K562 (cell line): ENCODE measurements around the gene ZNF189. TPM values are rescaled to one million over a fixed set of nuclear protein-coding genes. Genes with fewer than 3 reads are reported as not detected.
A peak's percentile ranks its signal among the peaks of the same experiment; 100 is the strongest.

Experiments
- ATAC-seq: fragments of 200-7000 bp; cut with Tn5 transposase; 3 replicates; pipeline ENCODE4 v1.9.1; 2020; ENCODE audit warnings: moderate library complexity
- BruUV-seq: library from RNA; stranded (reverse); fragments of 400-500 nt; replicated peaks from 2 replicates; lab custom pipeline; 2021; lab: Mats Ljungman, UMichigan
- CTCF ChIA-PET: fragments of 300-600 bp; formaldehyde crosslinking; extraction: SDS; loops from one replicate; lab custom pipeline; 2021; ENCODE audit warnings: low intra/inter-chr PET ratio; lab: Yijun Ruan, JAX
- POLR2A ChIA-PET: fragments of 300-600, 350-650 bp; sonication (Branson Sonifier 250); formaldehyde crosslinking; extraction: SDS; loops from one replicate; lab custom pipeline; 2021; ENCODE audit warnings: antibody characterized with exemption, inconsistent platforms; lab: Yijun Ruan, JAX
- DNase-seq, 4 experiments: peaks; one replicate each; pipeline versions ENCODE4 v3.0.0 to v3.0.0-alpha.2; 2011 to 2018; ENCODE audit warnings: low spot score in 3 of 4, mixed read lengths in 3 of 4; ENCODE audit errors: extremely low read depth in 1 of 4
- FAIRE-seq: peaks from 2 replicates; lab custom pipeline; 2011; peaks lifted over from hg19 to GRCh38; lab: Jason Lieb, UNC
- H2AFZ ChIP-seq: 2 replicates; pipeline ENCODE4 v1.6.0; 2011; ENCODE audit warnings: low read depth, low read length, control low read depth, inconsistent platforms
- H3K27ac ChIP-seq: fragments of 200-600 bp; 3 replicates; pipeline ENCODE4 v1.8.0; 2011; ENCODE audit warnings: low read depth, mild to moderate bottlenecking, control low read depth, inconsistent platforms, low read length, moderate library complexity, mixed read lengths; ENCODE audit errors: extremely low read depth
- H3K27me3 ChIP-seq, 2 experiments: fragments of 300-600 bp in 1 of 2; 2 replicates in 1 of 2; 3 replicates in 1 of 2; pipeline versions ENCODE4 v1.6.0 to v1.8.0; 2011; ENCODE audit warnings: inconsistent platforms in 2 of 2, low read length in 2 of 2, mild to moderate bottlenecking in 1 of 2, mixed read lengths in 1 of 2, moderate library complexity in 1 of 2; ENCODE audit not compliant: control insufficient read depth in 2 of 2, insufficient read depth in 2 of 2
- H3K36me3 ChIP-seq: fragments of 300-600 bp; 3 replicates; pipeline ENCODE4 v1.8.0; 2011; ENCODE audit warnings: mild to moderate bottlenecking, low read length, inconsistent platforms; ENCODE audit not compliant: control insufficient read depth, insufficient read depth
- H3K4me1 ChIP-seq, 2 experiments: fragments of 200-600 bp in 1 of 2; replicated peaks in 1 of 2; 2 replicates in 1 of 2; 3 replicates in 1 of 2; pipeline versions ENCODE4 v1.5.1 to v1.8.0; 2011; ENCODE audit warnings: inconsistent platforms in 2 of 2, low read length in 2 of 2, mild to moderate bottlenecking in 1 of 2, mixed read lengths in 1 of 2, moderate library complexity in 1 of 2; ENCODE audit not compliant: control insufficient read depth in 2 of 2, insufficient read depth in 2 of 2
- H3K4me2 ChIP-seq: 2 replicates; pipeline ENCODE4 v1.6.1; 2011; ENCODE audit warnings: low read length, control low read depth, inconsistent platforms, mixed read lengths; ENCODE audit not compliant: insufficient read depth
- H3K4me3 ChIP-seq: fragments of 200-600 bp; sonication (generic), shearing (Covaris generic); 2 replicates; pipeline ENCODE4 v1.5.1; 2016; ENCODE audit warnings: control low read depth, inconsistent platforms
- H3K79me2 ChIP-seq: fragments of 200-600 bp; 3 replicates; pipeline ENCODE4 v1.8.0; 2011; ENCODE audit warnings: low read length, inconsistent platforms; ENCODE audit not compliant: control insufficient read depth, insufficient read depth
- H3K9ac ChIP-seq, 2 experiments: 2 replicates each; pipeline versions ENCODE4 v1.6.0 to v1.6.1; 2011; ENCODE audit warnings: low read depth in 2 of 2, low read length in 2 of 2, control low read depth in 1 of 2, inconsistent platforms in 1 of 2, mild to moderate bottlenecking in 1 of 2, mixed read lengths in 1 of 2; ENCODE audit not compliant: insufficient read depth in 1 of 2
- H3K9me1 ChIP-seq: one replicate; pipeline ENCODE4 v1.6.0; 2011; ENCODE audit warnings: inconsistent platforms, mild to moderate bottlenecking, low read length, moderate library complexity; ENCODE audit not compliant: control insufficient read depth, insufficient read depth
- H3K9me3 ChIP-seq: replicated peaks from 2 replicates; pipeline ENCODE4 v1.5.1; 2011; ENCODE audit warnings: low read depth, low read length, inconsistent platforms; ENCODE audit not compliant: control insufficient read depth, insufficient read depth
- H4K20me1 ChIP-seq: replicated peaks from 2 replicates; pipeline ENCODE4 v1.6.1; 2011; ENCODE audit warnings: low read length, inconsistent platforms, mixed read lengths; ENCODE audit not compliant: control insufficient read depth, insufficient read depth
- ARID1B ChIP-seq: fragments of 450-650 bp; IDR thresholded peaks from 2 replicates; pipeline ENCODE4 v1.6.1; 2016; ENCODE audit warnings: antibody characterized with exemption, mild to moderate bottlenecking, inconsistent platforms
- CGGBP1 ChIP-seq: fragments of 250-450 bp; sonication (Bioruptor Pico); IDR thresholded peaks from 2 replicates; pipeline ENCODE4 v1.9.0; 2021; ENCODE audit warnings: mild to moderate bottlenecking
- E2F4 ChIP-seq: sonication (generic); formaldehyde crosslinking; IDR thresholded peaks from 2 replicates; pipeline ENCODE4 v1.8.0; 2022; ENCODE audit warnings: mild to moderate bottlenecking, low read depth, missing genetic modification reagents
- HMG20B ChIP-seq: fragments of 250-450 bp; sonication (Bioruptor Pico); IDR thresholded peaks from 2 replicates; pipeline ENCODE4 v1.5.0; 2021; ENCODE audit warnings: mild to moderate bottlenecking
- MYC ChIP-seq, 2 experiments: fragments of 250-450 bp in 1 of 2; sonication (Bioruptor Pico) in 1 of 2; IDR thresholded peaks; 2 replicates each; pipeline versions ENCODE4 v1.5.1 to v1.6.1; 2012 to 2021; ENCODE audit warnings: low read depth in 2 of 2, borderline replicate concordance in 1 of 2, improper control_type of control experiment in 1 of 2, low read length in 1 of 2, mild to moderate bottlenecking in 1 of 2, moderate library complexity in 1 of 2
- POLR3G ChIP-seq: IDR thresholded peaks from 2 replicates; pipeline ENCODE4 v1.6.1; 2011; ENCODE audit not compliant: insufficient read length, insufficient replicate concordance; ENCODE audit errors: extremely low read depth
- SETDB1 ChIP-seq: IDR thresholded peaks from one replicate; pipeline ENCODE4 v1.6.1; 2012; ENCODE audit warnings: low read length, control low read depth, inconsistent platforms
- SP2 ChIP-seq: IDR thresholded peaks from 2 replicates; pipeline ENCODE4 v1.6.1; 2011; ENCODE audit warnings: mild to moderate bottlenecking, low read depth, low read length, moderate library complexity; ENCODE audit not compliant: poor library complexity, severe bottlenecking; ENCODE audit errors: extremely low read depth
- SRSF1 ChIP-seq: fragments of 200-400 bp; formaldehyde crosslinking; IDR thresholded peaks from 2 replicates; pipeline ENCODE4 v1.6.1; 2017; ENCODE audit warnings: mild to moderate bottlenecking, low read depth, low read length, moderate library complexity
- TAF9B ChIP-seq: fragments of 450-650 bp; IDR thresholded peaks from 2 replicates; pipeline ENCODE4 v1.6.1; 2018; ENCODE audit warnings: mild to moderate bottlenecking; ENCODE audit not compliant: partially characterized antibody
- TEAD1 ChIP-seq, 2 experiments: fragments of 450-650 bp in 1 of 2; sonication (generic) in 1 of 2; formaldehyde crosslinking; IDR thresholded peaks; 2 replicates each; pipeline versions ENCODE4 v1.4.0 to v1.8.0; 2020 to 2022; ENCODE audit warnings: mild to moderate bottlenecking in 2 of 2, missing genetic modification reagents in 1 of 2
- TFE3 ChIP-seq: fragments of 450-650 bp; formaldehyde crosslinking; IDR thresholded peaks from 2 replicates; pipeline ENCODE4 v1.4.0; 2020; ENCODE audit warnings: mild to moderate bottlenecking, mixed read lengths
- USF2 ChIP-seq: sonication (generic); formaldehyde crosslinking; IDR thresholded peaks from 2 replicates; pipeline ENCODE4 v1.5.0; 2020; ENCODE audit warnings: missing genetic modification reagents
- ZC3H11A ChIP-seq: IDR thresholded peaks from 2 replicates; pipeline ENCODE4 v1.6.1; 2012; ENCODE audit warnings: low read depth, low read length, improper control_type of control experiment
- ZNF384 ChIP-seq: IDR thresholded peaks from 2 replicates; pipeline ENCODE4 v1.6.1; 2012; ENCODE audit warnings: low read depth, low read length, improper control_type of control experiment
- ZNF444 ChIP-seq: fragments of 250-450 bp; sonication (Bioruptor Pico); IDR thresholded peaks from 2 replicates; pipeline ENCODE4 v1.4.0; 2020; ENCODE audit warnings: mild to moderate bottlenecking, moderate library complexity
- WGBS: fragments of 100-300 bp; shearing (Covaris generic); methylation state at CpG from one replicate; pipeline ENCODE4 v1.1.6; 2016; ENCODE audit warnings: low coverage, mixed read lengths; ENCODE audit not compliant: insufficient coverage; ENCODE audit errors: missing lambda C conversion rate; 5-methylcytosine and 5-hydroxymethylcytosine counted together
- in situ Hi-C: fragments of 300-500 bp; cut with MboI; formaldehyde crosslinking; loops from 4 replicates; pipeline ENCODE4 v1.15.0; 2018; ENCODE audit warnings: inconsistent platforms, mixed read lengths
- intact Hi-C: fragments of 100-400 bp; cut with micrococcal nuclease; formaldehyde crosslinking; loops from 2 replicates; pipeline ENCODE4 v1.14.2; 2022
- polyA plus RNA-seq, 8 experiments: library from polyadenylated mRNA; depleted of rRNA in 4 of 8; stranded (reverse) in 5 of 8; unstranded in 3 of 8; fragments of >200 nt; fragmentation: Nextera tagmentation in 2 of 8; fragmentation: Illumina TruSeq in 1 of 8; extraction: Ambion mirVana in 2 of 8; extraction: Trizol in 1 of 8; gene quantifications; 2 replicates each; pipeline versions ENCODE4 v1.2.1 to v1.2.3, GENCODE V29; 2011 to 2014; ENCODE audit warnings: inconsistent platforms in 1 of 8, missing spikeins in 1 of 8
- total RNA-seq, 7 experiments: library from RNA; depleted of rRNA in 6 of 7; stranded (reverse); fragments of >200 nt in 6 of 7; fragmentation: Illumina TruSeq in 2 of 7; extraction: Trizol in 2 of 7; gene quantifications; 2 replicates each; pipeline versions ENCODE4 v1.2.1 to v1.2.3, GENCODE V29; 2011 to 2021; ENCODE audit warnings: low replicate concordance in 1 of 7

Gene ZNF189
- total and polyA plus RNA-seq, 9 of the 15 experiments (the other 6 are each of a cell fraction or from before 2014, with no cell fraction given), result 2.4 to 15.3 (median 6.4) TPM

- CTCF ChIA-PET, result no interaction called here
- H3K9me1 ChIP-seq, result no peaks in the 10 kb centered on the region
- peak overlapping the region; percentile 26; the same call in 2 of the 3 replicates for H3K27ac ChIP-seq
- in situ Hi-C loops (no loop called here), intact Hi-C loops (no loop called here)
- H3K9ac ChIP-seq, result no peak overlapping the region; a peak in 1 of 4 replicates
- no peaks in the 10 kb centered on the region for H3K79me2 ChIP-seq
- H2AFZ ChIP-seq, result peak overlapping the region; percentile 50
- H3K4me3 ChIP-seq, result no peak overlapping the region
- ATAC-seq (peak; percentile 21; the same call in 1 of the 3 replicates), FAIRE-seq (peak; percentile 78), DNase-seq (peak in 2 of 4 experiments; percentile 24 to 52)
- no peaks in the 10 kb centered on the region for H3K9me3 ChIP-seq
- no peaks in the 10 kb centered on the region for H3K36me3 ChIP-seq
- POLR2A ChIA-PET, result interaction anchor here (0.5 to 1.7 kb wide), 6 partner anchors 9 to 114 kb away, joined by 3 to 5 read pairs (median 4); partner anchors contain the start of genes MRPL50 and ZNF189
- peaks cover 6 to 21% of the 10 kb centered on the region in 2 experiments; a peak in 4 of 5 replicates for H3K4me1 ChIP-seq
- 4% methylated on average over 2 of the region's 2 CpGs for WGBS
- no peak overlapping the region for H3K4me2 ChIP-seq
- no peaks in the 10 kb centered on the region for H3K27me3 ChIP-seq
- no peaks in the 10 kb centered on the region for H4K20me1 ChIP-seq
- no TSS peak for BruUV-seq
- TF ChIP-seq ZC3H11A (no peak), HMG20B (no peak), ARID1B (peak; percentile 68), TAF9B (no peak), ZNF384 (no peak), USF2 (no peak), MYC (IDR thresholded peaks at IDR 0.05; ENCODE audit: low read depth, low read length) (peak; percentile 55; the same call in 1 of the 2 replicates), MYC (CRISPR knock-in tag; IDR thresholded peaks at IDR 0.05; ENCODE audit: borderline replicate concordance, low read depth) (no peak), E2F4 (CRISPR knock-in tag) (no peak), SRSF1 (no peak), CGGBP1 (no peak), TEAD1 (CRISPR knock-in tag; IDR thresholded peaks at IDR 0.05) (no peak), SETDB1 (no peak), ZNF444 (no peak), SP2 (no peak), POLR3G (no peak), TFE3 (no peak)
These were observed 26.1 kb upstream of the ZNF189 start for GRCh38 chr9:101372327-101373118.
